GOT3 (cell line): ENCODE measurements around the gene EFL1.

ENCODE experiments used
- DNase-seq: peaks from one replicate; lab custom pipeline; 2025; ENCODE audit warnings: mixed read lengths; lab: John Stamatoyannopoulos, UW

Gene EFL1

DNA sequence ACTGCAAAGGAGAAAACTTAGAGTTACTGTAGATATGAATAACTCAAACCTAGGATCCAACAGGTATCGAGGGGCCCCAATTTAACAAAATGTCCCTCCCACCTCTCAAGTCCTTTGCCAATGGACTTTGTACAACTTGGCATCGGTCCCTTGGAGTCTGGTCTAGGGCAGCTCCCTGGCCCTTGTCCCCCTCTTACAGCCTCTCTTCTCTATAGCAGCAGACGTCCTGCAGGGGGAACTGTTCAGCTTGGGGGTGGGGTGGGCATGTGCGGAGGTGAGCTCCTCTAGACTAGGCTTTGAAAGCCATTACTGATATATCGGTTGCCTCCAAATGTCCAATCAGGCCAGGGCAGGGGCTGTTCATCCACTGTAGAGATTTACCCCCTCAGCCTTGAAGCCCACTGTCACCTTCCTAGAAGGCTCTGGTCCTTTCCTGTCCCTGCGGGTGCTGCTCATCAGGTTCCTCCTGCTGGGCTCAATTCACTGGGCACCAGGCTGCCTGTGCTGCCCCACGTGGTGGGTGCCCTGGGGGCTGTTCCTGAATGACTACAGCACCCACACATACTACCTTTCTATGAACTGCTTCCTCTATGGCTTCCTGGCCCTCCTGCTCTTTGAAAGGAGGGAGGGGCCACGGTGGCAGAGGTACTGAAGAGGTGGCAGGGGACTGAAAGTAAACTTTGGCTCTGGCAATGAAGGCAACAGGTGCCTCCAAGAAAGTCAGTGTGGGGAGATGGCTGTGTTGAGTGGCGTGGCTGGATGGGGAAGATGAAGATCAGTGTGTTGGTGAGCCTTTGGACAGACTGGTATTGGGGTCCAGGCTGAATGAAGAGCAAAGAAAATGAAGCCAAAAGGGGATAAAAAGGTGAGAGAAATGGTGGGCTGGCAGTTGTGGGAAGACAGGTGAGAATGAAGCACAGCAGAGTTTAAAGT is 137.9 kb downstream of the EFL1 start:
- DNase-seq: no peak

DNA sequence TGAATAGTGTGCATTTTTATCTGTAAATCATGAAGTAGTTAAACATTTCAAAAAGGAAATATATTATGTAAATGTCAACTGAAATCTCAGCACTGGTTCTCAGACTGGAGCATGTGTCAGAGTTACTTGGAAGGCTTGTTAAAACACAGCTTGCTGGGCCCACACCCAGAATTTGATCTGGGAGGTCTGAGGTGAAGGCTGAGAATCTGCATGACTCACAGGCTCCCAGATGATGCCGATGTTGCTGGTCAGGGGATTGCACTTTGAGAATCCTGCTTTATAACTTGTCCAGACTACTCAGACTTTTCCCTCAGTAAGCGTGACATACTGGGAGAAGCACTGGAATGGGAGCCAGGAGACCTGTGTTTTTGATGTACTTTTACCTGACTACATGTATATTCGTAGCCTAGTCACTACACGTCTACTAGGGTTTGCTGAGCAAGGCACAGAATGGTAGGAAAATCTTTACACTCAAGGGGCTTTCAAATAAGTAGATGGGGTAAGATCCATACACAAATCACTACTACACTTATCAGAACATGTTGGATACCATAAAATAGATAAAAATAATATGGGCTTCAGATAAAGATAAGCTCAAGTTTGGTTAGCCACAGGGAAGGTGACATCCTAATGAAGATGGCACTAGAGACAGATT is 139.7 kb downstream of the EFL1 start:
- DNase-seq: peak; percentile 15

DNA sequence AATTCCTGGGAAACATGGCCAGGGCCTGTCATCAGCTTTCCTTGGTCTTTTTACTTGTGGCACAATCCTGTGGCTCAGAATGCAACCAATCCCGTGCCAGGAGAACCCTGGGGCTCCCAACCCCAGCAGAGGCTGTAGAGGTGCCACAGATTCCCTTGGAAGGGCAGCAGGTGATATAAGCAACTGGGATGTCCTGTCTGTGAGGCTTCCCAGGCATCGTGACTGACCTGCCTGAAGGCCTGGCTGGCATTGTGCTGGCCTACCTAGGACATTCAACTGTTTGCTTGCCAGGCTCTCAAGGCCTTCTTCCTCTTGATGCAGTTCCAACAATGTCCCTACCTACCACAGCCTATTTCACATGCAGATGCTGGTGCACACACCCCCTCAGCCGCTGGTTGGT is 144.5 kb downstream of the EFL1 start:
- DNase-seq: no peak

DNA sequence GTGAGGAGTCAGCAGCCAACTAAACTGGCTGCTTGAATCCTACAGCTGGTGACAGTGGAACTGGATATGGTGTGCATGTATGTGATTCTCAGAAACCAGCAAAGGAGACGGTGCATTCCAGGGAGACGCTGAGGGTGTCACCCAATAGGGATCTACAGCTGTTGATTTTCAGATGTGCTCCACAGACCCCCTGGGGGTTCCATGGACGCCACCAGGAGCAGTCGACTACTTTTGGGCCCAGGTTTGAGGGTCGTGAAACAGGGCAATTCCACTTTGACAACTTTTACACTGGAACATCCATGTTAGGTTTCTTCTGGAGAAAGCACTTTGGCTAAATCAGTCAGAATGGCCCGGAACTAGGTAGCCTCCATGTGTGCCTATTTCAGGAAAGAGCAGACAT is 145.2 kb downstream of the EFL1 start:
- no peak for DNase-seq

DNA sequence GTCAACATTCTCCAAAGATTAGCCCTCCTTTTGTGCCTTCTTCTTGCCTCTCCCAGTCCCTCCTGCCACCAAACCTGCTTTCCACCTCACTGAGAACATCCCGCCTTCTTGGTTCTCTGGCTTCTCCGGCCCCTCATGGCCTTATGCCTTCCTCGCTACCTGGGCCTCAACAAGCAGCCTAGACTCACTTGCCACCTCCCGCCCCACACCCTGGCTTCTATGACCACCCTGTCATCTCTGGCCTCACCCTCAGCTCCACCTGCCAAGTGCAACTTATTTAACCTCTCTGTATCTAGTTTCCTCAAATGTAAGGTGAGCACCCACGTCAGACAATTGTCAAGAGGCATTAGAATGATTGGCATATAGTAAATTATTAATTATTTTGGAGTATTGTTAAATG is 147.9 kb downstream of the EFL1 start:
- DNase-seq: no peak

DNA sequence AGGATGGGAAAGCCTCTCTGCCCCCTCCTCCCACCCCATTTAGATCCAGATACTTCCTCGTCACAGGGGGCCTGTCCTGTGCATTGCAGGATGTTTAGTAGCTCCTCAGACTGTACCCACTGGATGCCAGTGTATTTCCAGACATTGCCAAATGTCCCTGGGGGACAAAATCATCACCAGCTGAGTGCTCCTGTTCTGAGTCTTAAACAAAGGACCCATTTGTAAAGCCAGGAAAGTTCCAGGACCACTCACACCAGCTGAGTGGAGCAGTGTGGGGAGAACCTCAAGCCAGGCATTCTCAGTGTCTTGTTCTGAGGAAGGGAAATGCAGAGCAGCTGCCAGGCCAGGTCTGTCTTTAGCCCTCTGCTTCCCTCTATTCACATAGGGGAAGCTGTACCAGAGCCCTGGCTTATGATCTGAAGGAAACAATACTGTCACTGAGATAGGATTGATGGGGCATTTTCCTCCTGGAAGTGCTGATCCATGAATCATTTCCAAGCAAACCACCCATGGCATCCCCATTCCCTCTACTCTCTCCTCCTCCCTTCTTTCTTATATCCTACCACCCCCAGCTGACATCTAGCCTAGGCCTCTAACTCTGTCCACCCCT is 149.3 kb downstream of the EFL1 start:
- DNase-seq: no peak

DNA sequence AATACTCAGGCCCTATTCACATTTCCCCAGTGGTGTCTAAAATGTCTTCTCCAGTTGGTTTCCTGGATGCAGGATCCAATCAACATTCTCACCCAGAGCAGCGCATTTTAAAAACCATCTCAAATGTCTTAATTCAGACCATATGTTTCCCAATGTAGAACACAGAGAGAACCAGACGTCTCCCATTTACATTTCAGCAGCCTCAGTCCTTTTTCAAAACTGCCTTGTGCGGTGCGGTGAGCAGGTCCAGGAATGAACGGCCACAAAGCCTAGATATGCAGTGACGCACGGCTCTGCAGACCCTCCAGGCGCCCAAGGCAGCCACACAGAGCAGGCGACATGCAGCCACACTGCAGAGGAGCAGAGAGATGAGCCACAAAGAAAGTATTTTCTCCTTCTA is 150.6 kb downstream of the EFL1 start:
- DNase-seq: no peak

DNA sequence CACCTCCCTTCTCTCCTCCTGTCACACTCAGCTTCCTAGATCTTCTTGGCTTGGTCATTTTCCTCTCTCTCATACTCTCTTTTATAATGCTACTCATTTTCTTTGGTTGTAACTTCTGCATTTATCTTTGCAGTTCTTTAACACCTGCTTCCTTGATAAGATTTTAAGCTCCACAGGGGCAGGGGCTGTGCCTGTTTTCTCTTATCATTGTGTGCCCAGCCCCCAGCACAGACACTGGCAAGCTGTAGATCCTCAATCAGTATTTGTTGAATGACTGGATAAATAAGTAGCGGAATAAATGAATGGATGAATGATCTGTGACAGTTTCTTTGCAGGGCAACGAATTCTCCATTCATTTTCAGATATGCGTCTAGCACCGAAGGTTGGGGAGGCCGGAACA is 152.4 kb downstream of the EFL1 start:
- no peak for DNase-seq

DNA sequence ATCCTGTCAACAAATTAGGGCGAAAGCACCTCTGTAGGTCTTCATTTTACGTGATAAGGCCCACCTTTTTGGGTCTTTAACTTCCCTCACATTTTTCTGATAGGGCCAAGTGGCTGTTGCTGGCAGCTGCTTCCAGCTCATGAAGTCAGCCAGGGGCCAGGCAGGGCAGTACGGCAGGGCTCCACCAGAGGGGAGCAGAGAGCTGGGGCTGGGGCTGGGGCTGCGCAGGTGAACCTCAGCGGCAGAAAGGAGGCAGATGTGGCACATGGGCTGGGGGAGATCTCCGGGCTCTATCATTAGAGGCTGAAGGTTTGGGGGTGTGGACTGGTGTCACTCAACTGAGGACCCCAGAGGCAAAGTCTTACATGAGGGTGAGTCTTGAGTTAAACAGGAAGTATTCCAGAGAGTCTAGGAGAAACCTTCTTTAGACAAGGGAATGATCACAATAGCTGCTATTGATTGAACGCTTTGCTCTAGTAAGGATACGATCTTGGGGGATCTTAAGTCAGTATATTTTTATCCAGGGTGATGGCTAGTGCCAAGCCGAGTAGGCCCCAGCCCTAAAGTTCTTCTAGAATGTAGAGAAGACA is 153.9 kb downstream of the EFL1 start:
- DNase-seq: no peak

DNA sequence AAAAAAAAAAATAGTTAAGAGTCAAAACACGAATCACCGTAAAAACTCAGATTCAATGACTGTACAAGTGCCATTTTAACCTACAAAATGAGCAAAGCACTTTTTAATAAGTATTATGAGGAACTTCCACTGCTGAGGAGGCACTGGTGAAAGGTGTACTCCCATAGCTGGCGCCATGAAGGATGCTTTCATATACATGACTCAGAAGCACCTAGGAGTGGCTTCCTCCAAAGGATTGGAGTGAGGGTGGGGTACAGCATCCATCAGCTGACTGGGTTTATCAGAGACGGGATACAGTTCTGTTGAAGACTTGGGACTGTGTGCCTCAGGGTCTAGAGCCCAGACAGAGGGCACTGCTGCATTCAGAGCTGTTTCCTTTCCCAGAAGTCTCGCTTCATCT is 155.9 kb downstream of the EFL1 start:
- no peak for DNase-seq

DNA sequence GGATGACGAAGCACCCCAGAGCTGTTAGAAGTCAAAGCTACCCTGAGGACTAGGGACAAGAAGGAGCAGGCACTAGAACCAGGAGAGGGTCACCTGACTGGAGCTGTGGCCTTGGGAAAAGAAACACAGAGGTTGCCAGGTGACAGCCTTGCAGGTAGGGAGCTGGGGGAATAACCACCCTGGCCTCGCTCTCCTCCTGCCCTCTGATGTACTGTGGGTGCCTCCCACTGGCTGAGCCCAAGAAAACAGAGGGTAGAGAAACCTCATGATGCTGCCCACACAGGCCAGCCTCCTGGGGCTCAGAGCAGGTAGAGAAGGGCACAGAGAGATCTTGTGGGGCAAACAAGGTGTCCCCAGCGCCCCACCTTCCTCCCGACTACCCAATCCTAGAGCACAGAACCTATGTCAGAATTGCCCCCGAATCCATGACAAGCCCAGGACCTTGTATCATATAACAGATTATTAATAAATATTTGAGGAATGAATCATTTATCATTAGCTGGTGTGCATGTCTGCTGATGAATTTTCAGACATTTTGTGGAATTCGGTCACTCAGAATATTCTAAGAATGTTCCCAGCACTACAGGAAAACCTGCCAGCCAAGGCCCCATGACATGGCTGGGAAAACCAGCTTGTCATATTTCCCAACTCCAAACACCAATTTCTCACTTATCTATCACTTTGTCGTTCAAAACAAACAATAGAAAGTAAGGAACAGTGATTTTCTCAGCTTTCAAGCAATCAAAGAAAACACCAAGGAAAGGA is 156.9 kb downstream of the EFL1 start:
- DNase-seq: no peak

DNA sequence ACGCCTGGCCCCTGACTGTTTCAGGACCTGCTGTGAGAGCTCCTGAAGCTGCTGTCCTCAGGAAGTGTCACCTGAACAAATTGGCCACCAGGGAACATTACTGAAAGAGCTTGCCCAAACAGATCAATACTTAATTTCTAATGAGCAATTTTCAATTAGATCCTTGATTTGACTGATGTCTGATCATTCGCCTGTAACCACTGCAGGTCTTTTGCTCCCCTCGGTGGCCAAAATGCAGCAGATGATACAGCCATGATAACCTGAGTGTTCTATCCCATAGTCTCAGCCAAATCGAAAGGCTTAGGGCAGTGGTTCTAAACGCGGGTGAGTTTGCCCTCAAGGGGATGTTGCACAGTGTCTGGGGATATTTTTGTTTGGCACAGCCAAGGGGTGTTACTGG is 159.1 kb downstream of the EFL1 start:
- DNase-seq: no peak

DNA sequence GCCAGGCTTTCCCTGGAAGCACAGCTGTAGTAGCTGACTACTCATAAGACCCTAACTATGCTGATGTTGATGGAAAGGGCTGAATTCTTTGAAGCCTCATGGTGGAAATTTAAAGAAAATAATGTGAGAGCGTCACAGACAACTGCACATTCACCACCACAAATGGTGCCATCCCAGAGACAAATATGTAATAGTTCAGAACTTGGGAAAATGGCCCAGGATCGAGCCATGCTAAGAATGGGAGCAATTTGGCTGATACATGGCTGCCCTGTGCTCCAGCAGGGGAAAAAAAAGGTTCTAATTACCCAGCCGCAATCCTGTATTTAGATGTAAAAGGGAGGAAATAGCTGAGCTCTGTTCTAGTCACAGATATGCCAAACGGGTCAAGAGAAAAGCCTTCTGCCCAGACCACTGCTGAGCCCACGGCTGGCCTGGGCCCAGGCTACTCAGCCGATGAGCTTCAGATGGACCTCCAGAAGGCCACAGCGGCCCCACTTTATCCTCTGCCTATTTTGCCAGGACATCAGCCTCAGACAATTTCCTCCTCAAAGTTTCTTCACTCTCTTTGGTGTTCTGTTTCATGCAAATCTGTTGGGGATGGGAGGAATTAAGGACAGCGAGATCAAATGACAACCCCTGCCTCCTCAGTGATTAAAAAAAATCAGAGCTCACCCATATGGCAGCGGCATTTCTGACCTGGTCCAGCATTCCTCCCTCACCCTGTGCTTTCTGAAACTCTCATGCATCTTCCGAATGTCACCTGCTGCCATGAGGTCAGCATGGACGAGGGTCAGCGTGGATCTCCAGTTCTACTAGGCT is 162.2 kb downstream of the EFL1 start:
- DNase-seq: no peak

DNA sequence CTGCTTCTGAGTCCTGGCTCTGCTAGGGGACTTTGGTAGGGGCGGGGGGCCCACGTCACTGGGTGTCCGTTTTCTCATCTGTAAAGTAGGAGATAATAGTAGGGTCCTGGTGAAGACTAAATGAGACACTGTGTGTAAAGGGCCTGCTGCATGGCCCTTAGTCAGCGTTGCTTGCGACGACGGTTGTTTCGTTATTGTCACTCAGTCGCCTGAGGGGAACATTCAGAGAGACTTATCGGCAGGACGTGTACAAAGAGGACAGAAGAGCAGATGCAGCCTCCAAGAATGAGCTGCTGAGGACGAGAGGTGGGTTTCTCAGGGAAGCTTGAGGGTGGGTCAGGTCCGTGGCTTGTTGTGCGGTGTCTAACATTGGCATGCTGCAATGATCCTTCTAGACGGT is 163.9 kb downstream of the EFL1 start:
- DNase-seq: no peak

DNA sequence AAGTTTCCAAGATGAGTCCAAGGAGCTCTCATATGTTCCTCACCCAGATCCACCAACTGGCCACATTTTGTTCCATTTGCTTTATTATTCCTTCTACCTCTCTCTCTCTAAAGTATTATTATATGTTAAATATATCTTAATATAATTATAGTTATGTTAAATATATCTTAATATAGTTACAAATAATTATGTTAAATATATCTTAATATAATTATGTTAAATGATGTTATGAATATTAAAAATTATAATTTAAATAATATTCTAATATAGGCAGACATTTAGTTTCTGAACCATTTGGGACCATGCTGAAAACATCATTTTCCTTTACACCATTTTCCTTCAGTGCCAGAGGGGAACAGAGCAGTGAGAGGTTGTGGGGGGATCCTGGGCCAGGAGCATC is 166.7 kb downstream of the EFL1 start:
- DNase-seq: no peak

DNA sequence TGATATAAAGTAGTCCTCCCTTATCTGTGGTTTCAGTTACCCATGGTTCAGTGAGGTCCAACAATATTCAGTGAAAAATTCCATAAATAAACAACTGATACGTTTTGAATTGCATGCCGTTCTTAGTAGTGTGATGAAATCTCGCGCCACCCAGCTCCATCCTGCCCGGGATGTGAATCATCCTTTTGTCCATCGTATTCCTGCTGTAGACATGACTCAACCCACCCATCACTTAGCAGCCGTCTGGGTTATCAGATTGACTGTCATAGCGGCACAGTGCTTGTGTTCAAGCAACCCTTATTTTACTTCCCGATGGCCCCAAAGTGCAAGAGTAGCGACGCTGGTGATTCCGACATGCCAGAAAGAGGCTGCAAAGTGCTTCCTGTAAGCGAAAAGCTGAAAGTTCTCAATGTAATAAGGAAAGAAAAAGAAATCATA is 168.7 kb downstream of the EFL1 start:
- DNase-seq: no peak

DNA sequence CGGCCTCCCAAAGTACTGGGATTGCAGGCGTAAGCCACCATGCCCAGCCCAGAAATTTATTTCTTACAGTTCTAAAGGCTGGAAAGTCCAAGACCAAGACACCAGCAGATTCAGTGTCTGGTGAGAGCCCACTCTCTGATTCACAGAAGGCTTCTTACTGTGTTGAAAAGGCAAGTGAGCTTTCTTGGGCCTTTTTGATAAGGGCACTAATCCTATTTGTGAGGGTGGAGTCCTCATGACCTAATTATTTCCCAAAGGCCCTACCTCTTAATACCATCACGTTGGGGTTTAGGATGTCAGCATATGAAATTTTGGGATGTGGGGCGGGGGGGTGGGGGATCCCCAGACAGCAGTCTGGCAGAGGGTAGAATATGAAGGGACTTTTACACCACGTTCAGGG is 169.2 kb downstream of the EFL1 start:
- no peak for DNase-seq

DNA sequence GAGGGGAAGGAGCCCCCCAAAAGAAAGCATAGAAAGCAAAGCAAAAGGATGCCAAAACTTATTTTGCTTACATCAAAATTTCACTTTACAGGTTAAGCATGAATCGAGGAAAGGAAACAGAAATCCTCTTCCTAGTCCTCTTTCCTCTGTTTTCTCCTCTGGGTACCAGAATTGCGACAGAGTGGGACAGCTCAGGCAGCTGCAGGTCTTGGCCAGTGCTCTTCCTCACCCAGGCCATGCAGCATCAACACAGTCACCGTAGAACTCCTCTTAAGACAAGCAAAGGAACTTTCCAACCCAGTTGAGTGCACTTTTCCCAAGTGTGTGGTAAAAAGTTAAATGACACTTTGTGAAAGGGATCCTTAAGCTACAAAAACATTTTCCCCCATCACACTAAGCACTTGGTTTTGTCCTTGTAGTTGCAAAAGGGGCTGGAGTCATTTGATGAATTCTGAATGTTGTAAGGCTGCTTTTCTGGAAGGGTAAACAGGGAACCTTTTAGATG is 170.8 kb downstream of the EFL1 start:
- DNase-seq: no peak

DNA sequence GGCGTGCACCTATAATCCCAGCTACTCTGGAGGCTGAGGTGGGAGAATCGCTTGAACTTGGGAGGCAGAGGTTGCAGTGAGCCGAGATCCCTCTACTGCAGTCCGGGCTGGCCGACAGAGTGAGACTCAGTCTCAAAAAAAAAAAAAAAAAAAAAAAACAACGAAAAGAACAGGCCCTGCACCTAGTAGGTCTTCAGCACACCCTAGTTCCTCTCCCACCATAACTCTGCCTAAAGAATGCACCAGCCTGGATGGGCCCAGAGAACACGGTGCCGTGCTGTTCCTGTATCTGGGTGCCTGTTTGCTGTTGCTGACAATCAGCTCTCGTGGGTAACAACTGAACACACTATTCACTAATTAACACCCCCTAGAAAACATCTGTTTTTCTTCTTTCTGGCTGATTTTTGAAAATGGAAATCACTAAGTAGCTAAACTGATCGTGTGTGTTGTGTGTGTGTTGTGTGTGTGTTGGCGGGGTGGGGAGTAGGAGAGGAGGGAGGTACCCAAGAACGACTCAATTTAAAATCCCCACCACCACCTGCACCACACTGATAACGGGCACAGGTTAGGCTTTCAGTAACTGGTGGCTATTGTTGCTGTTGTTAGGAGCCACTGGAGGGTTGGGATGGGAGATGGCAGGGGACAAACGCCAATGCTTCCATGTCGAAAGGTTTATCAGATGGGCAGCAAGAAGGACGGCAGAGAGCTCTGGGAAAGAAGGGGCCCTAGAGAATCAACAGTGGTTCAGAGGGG is 176.1 kb downstream of the EFL1 start:
- DNase-seq: no peak
